CD4-positive, alpha-beta T cell treated with Interleukin-2 at 100 ng/mL for 4 hours (primary cell): Measurements from ENCODE around the gene ACP2.
"Not testable (repeated sequence)": the region's sequence is repeated elsewhere in the genome, so short reads cannot be mapped to it uniquely, and the experiment has no call there.

Experiments used
- DNase-seq: peaks from one replicate; pipeline ENCODE4 v3.0.0-alpha.2; 2020; ENCODE audit warnings: low spot score

The ACP2 gene

DNA sequence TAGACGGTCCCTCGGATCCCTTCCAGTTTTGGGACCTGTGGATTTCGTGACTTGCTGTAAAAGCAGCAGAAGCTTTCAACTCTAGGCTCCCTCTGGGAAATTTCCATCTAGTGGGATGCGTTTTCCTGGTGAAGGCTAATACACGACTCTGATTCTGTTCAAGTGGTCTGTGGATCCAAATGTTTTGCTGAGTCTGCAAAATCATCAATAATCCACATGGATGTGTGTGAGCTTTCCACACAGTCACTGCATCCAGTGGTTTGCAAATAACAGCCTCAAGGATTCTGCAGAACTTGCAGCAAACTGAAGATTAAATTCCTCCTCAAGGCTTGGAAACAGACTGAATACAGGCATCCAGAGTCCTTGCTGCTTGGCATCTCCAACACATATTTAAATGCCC lies 46.0 kb downstream of the ACP2 start:
- no peak for DNase-seq

DNA sequence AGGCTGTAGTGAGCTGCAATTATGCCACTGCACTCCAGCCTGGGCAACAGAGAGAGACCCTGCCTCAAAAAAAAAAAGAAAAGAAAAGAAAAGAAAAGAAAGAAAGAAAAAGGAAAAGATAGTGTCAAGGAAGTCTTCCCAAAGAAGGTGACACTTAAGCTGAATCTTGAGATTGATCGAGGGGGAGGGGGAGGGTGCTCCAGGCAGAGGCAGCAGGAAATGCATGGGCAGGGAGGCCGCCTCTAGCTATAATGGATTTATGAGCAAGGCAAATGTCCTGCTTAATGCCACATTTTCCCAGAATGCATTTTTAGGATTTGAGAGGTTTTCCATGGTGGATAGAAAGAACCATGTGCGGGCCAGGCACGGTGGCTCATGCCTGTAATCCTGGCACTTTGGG lies 47.6 kb downstream of the ACP2 start:
- DNase-seq, result no peak

DNA sequence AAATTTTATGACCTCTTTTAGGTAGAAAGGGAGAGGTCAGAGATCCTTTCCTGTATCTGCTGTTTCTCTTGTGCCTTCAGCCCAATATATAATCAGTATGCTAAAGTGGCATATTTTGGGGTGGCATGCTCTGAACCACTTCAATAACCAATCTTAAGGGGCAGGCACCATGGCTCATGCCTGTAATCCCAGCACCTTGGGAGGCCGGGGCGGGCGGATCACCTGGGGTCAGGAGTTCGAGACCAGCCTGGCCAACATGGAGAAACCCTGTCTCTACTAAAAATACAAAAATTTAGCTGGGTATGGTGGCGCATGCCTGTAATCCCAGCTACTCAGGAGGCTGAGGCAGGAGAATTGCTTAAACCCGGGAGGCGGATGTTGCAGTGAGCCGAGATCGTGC lies 50.5 kb downstream of the ACP2 start:
- DNase-seq, result not testable (repeated sequence)

DNA sequence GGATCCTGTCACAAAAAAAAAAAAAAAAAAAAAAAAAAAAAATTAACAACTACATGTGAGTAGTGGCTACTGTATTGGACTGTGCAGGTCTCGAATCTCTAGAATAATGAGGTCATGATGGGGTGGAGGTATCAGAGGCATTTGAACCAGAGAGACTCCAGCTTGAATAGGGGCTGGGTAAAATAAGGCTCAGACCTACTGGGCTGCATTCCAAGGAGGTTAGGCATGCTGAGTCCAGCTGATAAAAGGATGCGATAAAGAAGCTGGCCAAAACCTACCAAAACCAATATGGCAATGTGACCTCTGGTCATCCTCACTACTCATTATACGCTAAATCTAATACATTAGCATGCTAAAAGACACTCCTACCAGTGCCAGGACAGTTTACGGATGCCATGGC lies 56.5 kb downstream of the ACP2 start:
- DNase-seq, result no peak

DNA sequence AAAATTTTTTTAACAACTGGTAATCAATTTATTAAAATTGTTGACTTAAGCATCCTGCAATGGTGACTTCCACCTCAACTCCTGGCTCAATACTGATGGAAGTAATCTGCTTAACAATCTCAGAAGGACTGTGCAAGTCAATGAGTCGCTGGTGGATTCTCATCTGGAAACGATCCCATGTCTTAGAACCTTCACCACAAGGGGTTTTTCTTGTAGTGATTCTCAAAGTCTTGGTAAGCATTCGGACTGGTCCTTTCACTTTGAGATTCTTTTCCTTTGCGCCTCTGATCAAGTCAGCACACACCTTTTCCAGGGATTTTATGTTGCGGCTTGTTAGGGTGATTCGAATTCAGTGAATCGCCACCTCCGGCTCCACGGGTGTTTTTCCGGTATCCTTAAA lies 57.5 kb downstream of the ACP2 start:
- DNase-seq, result not testable (repeated sequence)
